OCI-LY7 (cell line): Measurements from ENCODE around the gene UBE2A.

Experiments
- EZH2phosphoT487 ChIP-seq: fragments of 200-600 bp; sonication (generic); IDR thresholded peaks from 2 replicates; pipeline ENCODE4 v1.6.1; 2018; ENCODE audit warnings: low read depth, borderline replicate concordance, mild to moderate bottlenecking, mixed run types, antibody characterized with exemption, low read length, moderate library complexity, mixed read lengths
- TF ChIP-seq, protein P1 (sequence below): fragments of 200-600 bp; sonication (generic); conservative IDR thresholded peaks from 2 replicates; pipeline ENCODE4 v1.5.1; 2014; ENCODE audit warnings: mild to moderate bottlenecking, antibody characterized with exemption, low read length, moderate library complexity, mixed read lengths

DNA sequence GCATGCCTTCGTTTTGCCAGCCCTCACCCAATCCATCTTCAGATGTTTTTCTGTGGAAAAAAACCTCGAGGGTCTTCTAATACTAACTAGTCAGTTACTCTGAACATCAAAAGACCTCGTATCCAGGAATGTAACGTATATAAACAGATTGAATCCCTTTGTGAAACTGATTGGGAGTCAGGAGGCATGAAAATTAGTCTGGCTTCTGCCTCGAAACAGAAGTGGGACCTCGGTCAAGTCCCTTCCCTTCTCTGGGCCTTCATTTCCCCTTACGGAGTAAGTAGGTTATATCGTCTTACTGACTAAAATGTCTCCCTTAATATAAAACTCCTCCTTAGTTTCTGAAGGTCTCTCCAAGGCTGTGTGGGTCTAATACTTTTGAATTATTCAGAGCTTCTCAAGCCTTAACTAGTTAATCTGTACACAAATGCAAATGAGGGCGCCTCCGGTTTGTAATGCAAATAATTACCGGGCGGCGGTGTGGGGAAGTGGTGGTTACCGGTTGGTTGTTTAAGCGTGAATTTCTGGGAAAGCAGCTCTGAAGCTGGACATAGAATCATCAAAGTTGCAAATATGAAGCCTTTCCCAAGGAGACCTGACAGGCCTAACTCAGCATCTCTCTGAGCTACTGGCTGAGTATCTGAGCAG is 43.3 kb downstream of the UBE2A start:
- TF ChIP-seq, protein P1, sequence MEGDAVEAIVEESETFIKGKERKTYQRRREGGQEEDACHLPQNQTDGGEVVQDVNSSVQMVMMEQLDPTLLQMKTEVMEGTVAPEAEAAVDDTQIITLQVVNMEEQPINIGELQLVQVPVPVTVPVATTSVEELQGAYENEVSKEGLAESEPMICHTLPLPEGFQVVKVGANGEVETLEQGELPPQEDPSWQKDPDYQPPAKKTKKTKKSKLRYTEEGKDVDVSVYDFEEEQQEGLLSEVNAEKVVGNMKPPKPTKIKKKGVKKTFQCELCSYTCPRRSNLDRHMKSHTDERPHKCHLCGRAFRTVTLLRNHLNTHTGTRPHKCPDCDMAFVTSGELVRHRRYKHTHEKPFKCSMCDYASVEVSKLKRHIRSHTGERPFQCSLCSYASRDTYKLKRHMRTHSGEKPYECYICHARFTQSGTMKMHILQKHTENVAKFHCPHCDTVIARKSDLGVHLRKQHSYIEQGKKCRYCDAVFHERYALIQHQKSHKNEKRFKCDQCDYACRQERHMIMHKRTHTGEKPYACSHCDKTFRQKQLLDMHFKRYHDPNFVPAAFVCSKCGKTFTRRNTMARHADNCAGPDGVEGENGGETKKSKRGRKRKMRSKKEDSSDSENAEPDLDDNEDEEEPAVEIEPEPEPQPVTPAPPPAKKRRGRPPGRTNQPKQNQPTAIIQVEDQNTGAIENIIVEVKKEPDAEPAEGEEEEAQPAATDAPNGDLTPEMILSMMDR, result no peak
- TF ChIP-seq EZH2phosphoT487, result no peak
